ENCODE data around the gene ABCA5. TPM values are rescaled to one million over a fixed set of nuclear protein-coding genes. Genes with fewer than 3 reads are reported as not detected.

The ABCA5 gene
- polyA plus RNA-seq, 1 donor (not counting 4 experiments of a cell fraction or from before 2014, with no cell fraction given), result 11.1 TPM

DNA sequence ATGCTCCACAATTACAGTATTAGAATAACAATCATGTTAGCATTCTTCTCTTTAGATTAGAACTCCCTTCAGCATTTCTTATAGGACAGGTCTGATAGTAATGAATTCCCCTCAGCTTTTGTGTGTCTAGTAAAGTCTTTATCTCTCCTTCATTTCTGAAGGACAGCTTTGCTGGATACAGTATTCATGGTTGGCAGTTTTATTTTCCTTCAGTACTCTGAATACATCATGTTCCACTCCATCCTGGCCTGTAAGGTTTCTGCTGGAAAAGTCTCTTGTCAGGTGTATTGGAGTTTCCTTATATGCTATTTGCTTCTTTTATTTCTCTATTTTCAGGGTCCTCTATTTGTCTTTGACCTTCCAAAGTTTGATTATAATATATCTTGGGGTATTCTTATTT, 94.3 kb downstream of the ABCA5 start:
- Histone ChIP-seq H3K9me3 (ENCODE audit: control insufficient read depth, low read depth, low read length) (no peaks in the 10 kb centered on the region), H3K4me3 (ENCODE audit: control insufficient read depth in 2 of 3, extremely low read depth in 1 of 3, insufficient read depth in 2 of 3, low read depth in 1 of 3, low read length in 3 of 3) (no peak overlapping the region), H3K27me3 (ENCODE audit: control insufficient read depth, extremely low read depth, insufficient read depth, low read length) (no peaks in the 10 kb centered on the region), H2AFZ (ENCODE audit: control insufficient read depth, low read length) (no peak overlapping the region), H3K36me3 (ENCODE audit: control insufficient read depth in 2 of 2, extremely low read depth in 1 of 2, insufficient read depth in 2 of 2, low read length in 2 of 2) (no peaks in the 10 kb centered on the region), H4K20me1 (ENCODE audit: control insufficient read depth, extremely low read depth, insufficient read depth, low read length) (no peaks in the 10 kb centered on the region), H3K79me2 (ENCODE audit: control insufficient read depth, insufficient read depth, low read length) (no peaks in the 10 kb centered on the region), H3K4me1 (ENCODE audit: control insufficient read depth, extremely low read depth, insufficient read depth, low read length) (no peaks in the 10 kb centered on the region), H3K4me2 (ENCODE audit: control insufficient read depth, extremely low read depth, insufficient read depth, low read depth, low read length) (no peak overlapping the region), H3K9ac (ENCODE audit: control insufficient read depth, extremely low read depth, insufficient read depth, low read length) (no peak overlapping the region), H3K27ac (ENCODE audit: control insufficient read depth, insufficient read depth, low read length) (no peak overlapping the region), H3K9me1 (ENCODE audit: control insufficient read depth, extremely low read depth, insufficient read depth, low read length) (no peaks in the 10 kb centered on the region)
- no peak for TF ChIP-seq EZH2 (IDR thresholded peaks at IDR 0.05; ENCODE audit: low read length)
- TF ChIP-seq, protein P1, sequence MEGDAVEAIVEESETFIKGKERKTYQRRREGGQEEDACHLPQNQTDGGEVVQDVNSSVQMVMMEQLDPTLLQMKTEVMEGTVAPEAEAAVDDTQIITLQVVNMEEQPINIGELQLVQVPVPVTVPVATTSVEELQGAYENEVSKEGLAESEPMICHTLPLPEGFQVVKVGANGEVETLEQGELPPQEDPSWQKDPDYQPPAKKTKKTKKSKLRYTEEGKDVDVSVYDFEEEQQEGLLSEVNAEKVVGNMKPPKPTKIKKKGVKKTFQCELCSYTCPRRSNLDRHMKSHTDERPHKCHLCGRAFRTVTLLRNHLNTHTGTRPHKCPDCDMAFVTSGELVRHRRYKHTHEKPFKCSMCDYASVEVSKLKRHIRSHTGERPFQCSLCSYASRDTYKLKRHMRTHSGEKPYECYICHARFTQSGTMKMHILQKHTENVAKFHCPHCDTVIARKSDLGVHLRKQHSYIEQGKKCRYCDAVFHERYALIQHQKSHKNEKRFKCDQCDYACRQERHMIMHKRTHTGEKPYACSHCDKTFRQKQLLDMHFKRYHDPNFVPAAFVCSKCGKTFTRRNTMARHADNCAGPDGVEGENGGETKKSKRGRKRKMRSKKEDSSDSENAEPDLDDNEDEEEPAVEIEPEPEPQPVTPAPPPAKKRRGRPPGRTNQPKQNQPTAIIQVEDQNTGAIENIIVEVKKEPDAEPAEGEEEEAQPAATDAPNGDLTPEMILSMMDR (optimal IDR thresholded peaks at IDR 0.05 in 1 of 3, IDR thresholded peaks at IDR 0.05 in 1 of 3, conservative IDR thresholded peaks at IDR 0.05 in 1 of 3; ENCODE audit: extremely low read depth in 1 of 3, insufficient read depth in 2 of 3, low read length in 3 of 3), result no peak
- FAIRE-seq (no peak), DNase-seq (ENCODE audit: low read depth, low spot score) (no peak)
- dilution Hi-C loops (cut with MboI; ENCODE audit: extremely low pct_ligation_motif_present, low sequenced_read_pairs), result no loop called here

DNA sequence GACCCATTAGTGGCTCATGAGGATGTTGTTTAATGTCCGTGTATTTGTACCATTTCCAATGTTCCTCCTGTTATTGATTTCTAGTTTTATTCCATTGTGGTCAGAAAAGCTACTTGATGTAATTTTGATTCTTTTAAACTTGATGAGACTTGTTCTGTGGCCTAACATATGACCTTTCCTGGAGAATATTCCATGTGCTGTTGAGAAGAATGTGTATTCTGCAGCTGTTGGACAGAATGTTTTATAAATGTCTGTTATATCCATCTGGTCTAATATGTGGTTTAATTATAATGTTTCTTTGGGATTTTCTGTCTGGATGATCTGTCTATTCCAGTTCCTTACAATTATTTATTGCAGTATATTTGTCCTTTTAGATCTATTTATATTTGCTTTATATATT, 95.4 kb downstream of the ABCA5 start:
- TF ChIP-seq EZH2 (IDR thresholded peaks at IDR 0.05; ENCODE audit: low read length), result no peak
- TF ChIP-seq, protein P1 (optimal IDR thresholded peaks at IDR 0.05 in 1 of 3, IDR thresholded peaks at IDR 0.05 in 1 of 3, conservative IDR thresholded peaks at IDR 0.05 in 1 of 3; ENCODE audit: extremely low read depth in 1 of 3, insufficient read depth in 2 of 3, low read length in 3 of 3), result no peak
- no peak overlapping the region for H2AFZ ChIP-seq (ENCODE audit: control insufficient read depth, low read length)
- H3K9ac ChIP-seq (ENCODE audit: control insufficient read depth, extremely low read depth, insufficient read depth, low read length), result no peak overlapping the region
- H3K27ac ChIP-seq (ENCODE audit: control insufficient read depth, insufficient read depth, low read length), result no peak overlapping the region
- H4K20me1 ChIP-seq (ENCODE audit: control insufficient read depth, extremely low read depth, insufficient read depth, low read length), result no peaks in the 10 kb centered on the region
- no peaks in the 10 kb centered on the region for H3K79me2 ChIP-seq (ENCODE audit: control insufficient read depth, insufficient read depth, low read length)
- H3K4me2 ChIP-seq (ENCODE audit: control insufficient read depth, extremely low read depth, insufficient read depth, low read depth, low read length), result no peak overlapping the region
- FAIRE-seq (no peak), DNase-seq (ENCODE audit: low read depth, low spot score) (no peak)
- H3K27me3 ChIP-seq (ENCODE audit: control insufficient read depth, extremely low read depth, insufficient read depth, low read length), result no peaks in the 10 kb centered on the region
- dilution Hi-C loops (cut with MboI; ENCODE audit: extremely low pct_ligation_motif_present, low sequenced_read_pairs), result no loop called here
- H3K36me3 ChIP-seq (ENCODE audit: control insufficient read depth in 2 of 2, extremely low read depth in 1 of 2, insufficient read depth in 2 of 2, low read length in 2 of 2), result no peaks in the 10 kb centered on the region
- H3K9me3 ChIP-seq (ENCODE audit: control insufficient read depth, low read depth, low read length), result no peaks in the 10 kb centered on the region
- H3K4me1 ChIP-seq (ENCODE audit: control insufficient read depth, extremely low read depth, insufficient read depth, low read length), result no peaks in the 10 kb centered on the region
- H3K4me3 ChIP-seq (ENCODE audit: control insufficient read depth in 2 of 3, extremely low read depth in 1 of 3, insufficient read depth in 2 of 3, low read depth in 1 of 3, low read length in 3 of 3), result no peak overlapping the region
- H3K9me1 ChIP-seq (ENCODE audit: control insufficient read depth, extremely low read depth, insufficient read depth, low read length), result no peaks in the 10 kb centered on the region

Data from keratinocyte (primary cell).